ENCODE results near the gene ADM2. TPM values are rescaled to one million over a fixed set of nuclear protein-coding genes. Genes with fewer than 3 reads are reported as not detected.

The ADM2 gene
- total RNA-seq, 4 donors from 2014 or later: under 0.01 TPM; not detected in 3

DNA sequence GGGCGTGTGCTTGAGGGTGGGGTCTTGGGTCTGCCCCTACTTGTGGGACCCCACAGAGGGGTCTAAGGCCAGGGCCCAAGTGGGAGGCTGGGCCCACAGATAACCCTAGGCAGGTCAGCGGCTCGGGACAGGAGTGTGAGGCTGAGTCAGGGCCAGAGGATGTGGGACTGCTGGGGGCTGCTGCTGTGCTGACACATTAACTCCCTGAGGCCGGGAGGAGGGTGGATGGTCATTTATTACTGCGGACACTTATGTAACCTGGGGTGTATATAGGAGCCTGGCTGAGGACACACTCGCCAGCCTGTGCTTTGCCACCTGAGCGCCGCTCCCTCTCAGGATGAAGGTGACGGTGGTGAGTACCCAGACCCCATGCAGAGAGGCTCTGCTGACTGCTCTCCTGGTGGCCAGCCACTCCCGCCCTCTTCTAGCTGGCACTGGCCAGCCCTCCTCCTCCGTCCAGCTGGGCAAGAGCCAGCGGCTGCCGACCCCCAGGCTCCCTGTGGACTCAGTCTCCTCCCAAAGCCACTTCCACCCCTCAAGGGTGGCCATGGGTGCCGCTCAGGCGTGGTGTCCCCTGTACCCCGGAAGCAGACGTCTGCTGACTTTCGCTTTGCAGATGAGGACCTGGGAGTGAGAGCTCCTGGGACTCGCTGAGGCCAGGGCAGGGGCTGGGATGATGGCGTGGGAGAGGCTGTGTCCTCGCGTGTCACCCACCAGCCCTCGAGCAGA is 5.4 kb downstream of the ADM2 start, which contains the start of gene MIOX:
TSS of gene MIOX (plus strand) at position 299 of the 729 bp plus-strand sequence. CDS start at position 338, 39 bp downstream.
- intact Hi-C loops (cut with DNase I): no loop called here
- no peak for DNase-seq (ENCODE audit: extremely low spot score)
- Histone ChIP-seq H3K9me3 (no peaks in the 10 kb centered on the region), H3K4me3 (no peak within 1 kb of the TSS), H3K4me1 (peaks cover 3 to 8% (median 7%) of the 10 kb centered on the region in 4 donors), H3K36me3 (no peaks in the 10 kb centered on the region), H3K27me3 (peaks cover 4 to 80% (median 31%) of the 10 kb centered on the region in 4 donors), H3K27ac (replicated peaks in 1 of 4) (no peak within 1 kb of the TSS)
- WGBS: 48% methylated on average over 10 of the region's 23 CpGs
- TF ChIP-seq POLR2A (IDR thresholded peaks at IDR 0.05; ENCODE audit: low read depth) (no peak), EP300 (IDR thresholded peaks at IDR 0.05) (no peak)

DNA sequence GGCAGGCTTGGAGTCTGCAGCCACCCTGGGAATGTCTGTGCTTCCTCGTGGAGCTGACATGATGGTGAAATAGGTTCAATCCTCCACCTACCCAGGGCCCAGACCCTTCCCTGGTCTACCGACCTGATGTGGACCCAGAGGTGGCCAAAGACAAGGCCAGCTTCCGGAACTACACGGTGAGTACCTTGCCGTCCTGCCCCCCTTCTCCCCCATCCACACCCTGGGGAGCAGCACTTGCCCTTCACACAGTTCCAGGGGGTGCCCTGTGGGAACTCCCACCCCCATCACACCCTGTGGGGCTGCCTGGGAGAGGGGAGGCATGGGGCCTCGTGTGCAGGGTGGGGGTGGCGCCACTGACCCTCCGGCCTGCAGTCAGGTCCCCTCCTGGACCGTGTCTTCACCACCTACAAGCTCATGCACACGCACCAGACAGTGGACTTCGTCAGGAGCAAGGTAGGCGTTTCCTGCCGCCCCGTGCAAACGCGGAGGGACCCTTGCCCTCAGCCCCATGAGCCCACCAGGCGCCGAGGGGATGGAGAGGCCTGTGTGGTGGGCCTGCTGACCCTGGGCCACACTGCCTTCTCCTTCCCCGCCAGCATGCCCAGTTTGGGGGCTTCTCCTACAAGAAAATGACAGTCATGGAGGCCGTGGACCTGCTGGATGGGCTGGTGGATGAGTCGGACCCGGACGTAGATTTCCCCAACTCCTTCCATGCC is 6.1 kb downstream of the ADM2 start:
- 91% methylated on average over 12 of the region's 23 CpGs for WGBS
- intact Hi-C loops (cut with DNase I): no loop called here
- Histone ChIP-seq H3K27ac (replicated peaks in 1 of 4) (no peak overlapping the region), H3K36me3 (no peaks in the 10 kb centered on the region), H3K27me3 (peaks cover 4 to 73% (median 24%) of the 10 kb centered on the region in 4 donors), H3K4me3 (no peak overlapping the region), H3K4me1 (peaks cover 0 to under 1% (median under 1%) of the 10 kb centered on the region in 4 donors), H3K9me3 (no peaks in the 10 kb centered on the region)
- TF ChIP-seq, protein P1, sequence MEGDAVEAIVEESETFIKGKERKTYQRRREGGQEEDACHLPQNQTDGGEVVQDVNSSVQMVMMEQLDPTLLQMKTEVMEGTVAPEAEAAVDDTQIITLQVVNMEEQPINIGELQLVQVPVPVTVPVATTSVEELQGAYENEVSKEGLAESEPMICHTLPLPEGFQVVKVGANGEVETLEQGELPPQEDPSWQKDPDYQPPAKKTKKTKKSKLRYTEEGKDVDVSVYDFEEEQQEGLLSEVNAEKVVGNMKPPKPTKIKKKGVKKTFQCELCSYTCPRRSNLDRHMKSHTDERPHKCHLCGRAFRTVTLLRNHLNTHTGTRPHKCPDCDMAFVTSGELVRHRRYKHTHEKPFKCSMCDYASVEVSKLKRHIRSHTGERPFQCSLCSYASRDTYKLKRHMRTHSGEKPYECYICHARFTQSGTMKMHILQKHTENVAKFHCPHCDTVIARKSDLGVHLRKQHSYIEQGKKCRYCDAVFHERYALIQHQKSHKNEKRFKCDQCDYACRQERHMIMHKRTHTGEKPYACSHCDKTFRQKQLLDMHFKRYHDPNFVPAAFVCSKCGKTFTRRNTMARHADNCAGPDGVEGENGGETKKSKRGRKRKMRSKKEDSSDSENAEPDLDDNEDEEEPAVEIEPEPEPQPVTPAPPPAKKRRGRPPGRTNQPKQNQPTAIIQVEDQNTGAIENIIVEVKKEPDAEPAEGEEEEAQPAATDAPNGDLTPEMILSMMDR (IDR thresholded peaks at IDR 0.05): no peak
- TF ChIP-seq POLR2A (IDR thresholded peaks at IDR 0.05; ENCODE audit: low read depth) (no peak), EP300 (IDR thresholded peaks at IDR 0.05) (no peak), POLR2AphosphoS5 (IDR thresholded peaks at IDR 0.05) (no peak)
- DNase-seq (ENCODE audit: extremely low spot score): no peak

DNA sequence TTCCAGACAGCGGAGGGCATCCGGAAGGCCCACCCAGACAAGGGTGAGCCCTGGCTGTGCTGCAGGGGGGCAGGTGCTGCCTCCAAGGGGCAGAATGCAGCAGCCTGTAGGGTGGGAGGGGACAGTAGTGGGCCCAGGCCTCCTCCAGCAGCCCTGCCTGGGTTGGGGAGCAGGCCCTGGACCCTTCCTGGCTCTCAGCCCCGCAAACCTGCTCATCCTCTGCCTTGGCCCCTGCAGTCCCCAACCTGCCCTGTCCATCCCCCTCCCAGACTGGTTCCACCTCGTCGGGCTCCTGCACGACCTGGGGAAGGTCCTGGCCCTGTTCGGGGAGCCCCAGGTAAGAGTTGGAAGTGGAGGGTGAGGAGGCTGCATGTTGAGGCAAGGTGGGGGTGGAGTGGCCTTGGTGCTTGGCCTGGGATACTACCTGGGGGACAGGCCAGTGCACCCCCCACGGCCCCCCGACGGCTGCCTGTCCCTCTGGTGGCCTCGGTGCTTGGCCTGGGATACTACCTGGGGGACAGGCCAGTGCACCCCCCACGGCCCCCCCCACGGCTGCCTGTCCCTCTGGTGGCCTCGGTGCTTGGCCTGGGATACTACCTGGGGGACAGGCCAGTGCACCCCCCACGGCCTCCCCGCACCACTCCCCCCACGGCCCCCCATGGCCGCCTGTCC is 6.8 kb downstream of the ADM2 start:
- WGBS: 76% methylated on average over 8 of the region's 18 CpGs

DNA sequence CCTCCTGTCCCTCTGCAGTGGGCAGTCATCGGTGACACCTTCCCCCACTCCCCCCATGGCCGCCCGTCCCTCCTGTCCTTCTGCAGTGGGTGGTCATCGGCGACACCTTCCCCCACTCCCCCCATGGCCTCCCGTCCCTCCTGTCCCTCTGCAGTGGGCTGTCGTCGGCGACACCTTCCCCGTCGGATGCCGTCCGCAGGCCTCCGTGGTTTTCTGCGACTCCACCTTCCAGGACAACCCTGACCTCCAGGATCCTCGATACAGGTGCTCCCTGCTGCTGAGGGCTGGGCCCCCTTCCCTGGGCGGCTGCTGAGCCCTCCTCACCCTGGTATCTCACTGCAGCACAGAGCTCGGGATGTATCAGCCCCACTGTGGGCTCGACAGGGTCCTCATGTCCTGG is 7.5 kb downstream of the ADM2 start:
- H3K4me3 ChIP-seq: no peak overlapping the region
- H3K4me1 ChIP-seq: no peaks in the 10 kb centered on the region
- TF ChIP-seq EP300 (IDR thresholded peaks at IDR 0.05): no peak
- TF ChIP-seq, protein P1 (IDR thresholded peaks at IDR 0.05): no peak
- WGBS: 72% methylated on average over 15 of the region's 19 CpGs
- H3K9me3 ChIP-seq: no peaks in the 10 kb centered on the region
- H3K27me3 ChIP-seq: peaks cover 0 to 59% (median 11%) of the 10 kb centered on the region in 4 donors
- DNase-seq (ENCODE audit: extremely low spot score): no peak
- intact Hi-C loops (cut with DNase I): no loop called here
- no peak overlapping the region for H3K27ac ChIP-seq (replicated peaks in 1 of 4)
- no peaks in the 10 kb centered on the region for H3K36me3 ChIP-seq

More for the DNA sequence above, 6.8 kb downstream of the ADM2 start:
- no peak overlapping the region for H3K27ac ChIP-seq (replicated peaks in 1 of 4)
- TF ChIP-seq EP300 (IDR thresholded peaks at IDR 0.05) (no peak), POLR2A (IDR thresholded peaks at IDR 0.05; ENCODE audit: low read depth) (no peak), POLR2AphosphoS5 (IDR thresholded peaks at IDR 0.05) (no peak)
- TF ChIP-seq, protein P1 (IDR thresholded peaks at IDR 0.05): no peak
- intact Hi-C loops (cut with DNase I): no loop called here
- no peak overlapping the region for H3K4me3 ChIP-seq
- no peaks in the 10 kb centered on the region for H3K4me1 ChIP-seq
- no peaks in the 10 kb centered on the region for H3K36me3 ChIP-seq
- DNase-seq (ENCODE audit: extremely low spot score): no peak
- H3K9me3 ChIP-seq: no peaks in the 10 kb centered on the region
- H3K27me3 ChIP-seq: peaks cover 0 to 66% (median 17%) of the 10 kb centered on the region in 4 donors

Measured in esophagus muscularis mucosa (tissue), 4 donors.